Gastroesophageal sphincter (tissue), 3 donors: ENCODE measurements around the gene MAG.

Experiments used
- CTCF ChIP-seq, 4 experiments: fragments of 200-600 bp in 2 of 4; fragments of 450-650 bp in 2 of 4; sonication (generic) in 1 of 4; IDR thresholded peaks; one replicate each; pipeline ENCODE4 v1.5.1; 2017 to 2019; ENCODE audit warnings: antibody characterized with exemption in 4 of 4, mild to moderate bottlenecking in 2 of 4, moderate library complexity in 2 of 4
- EP300 ChIP-seq: sonication (generic); formaldehyde crosslinking; IDR thresholded peaks from one replicate; pipeline ENCODE4 v1.6.1; 2017; ENCODE audit warnings: antibody characterized with exemption, mild to moderate bottlenecking

GRCh38 chr19:35299523-35300338 is 7.8 kb downstream of the MAG start:
- TF ChIP-seq CTCF (IDR thresholded peaks at IDR 0.05) (no peak), EP300 (no peak)
